ENCODE results near the gene LDLRAP1. TPM values are rescaled to one million over a fixed set of nuclear protein-coding genes. Genes with fewer than 3 reads are reported as not detected.
A peak's percentile ranks its signal among the peaks of the same experiment; 100 is the strongest.

LDLRAP1 gene
- total RNA-seq = 10 to 100 TPM; 25.6 to 34.7 TPM
- polyA plus RNA-seq = 10 to 100 TPM; 17.5 to 33.9 TPM
- long read RNA-seq, donor 1, transcript LDLRAP1-201 (9 exons, 2,940 nt) = major isoform, 54 of 206 reads
- long read RNA-seq, donor 1, partial matches to known transcripts = 112 of 206 reads
- long read RNA-seq, donor 1, other reads (novel, unspliced or antisense) = 37 of 206 reads
- long read RNA-seq, donor 2, transcript LDLRAP1-201 (9 exons, 2,940 nt) = major isoform, 11 of 39 reads
- long read RNA-seq, donor 2, partial matches to known transcripts = 20 of 39 reads
- long read RNA-seq, donor 2, other reads (novel, unspliced or antisense) = 8 of 39 reads

DNA sequence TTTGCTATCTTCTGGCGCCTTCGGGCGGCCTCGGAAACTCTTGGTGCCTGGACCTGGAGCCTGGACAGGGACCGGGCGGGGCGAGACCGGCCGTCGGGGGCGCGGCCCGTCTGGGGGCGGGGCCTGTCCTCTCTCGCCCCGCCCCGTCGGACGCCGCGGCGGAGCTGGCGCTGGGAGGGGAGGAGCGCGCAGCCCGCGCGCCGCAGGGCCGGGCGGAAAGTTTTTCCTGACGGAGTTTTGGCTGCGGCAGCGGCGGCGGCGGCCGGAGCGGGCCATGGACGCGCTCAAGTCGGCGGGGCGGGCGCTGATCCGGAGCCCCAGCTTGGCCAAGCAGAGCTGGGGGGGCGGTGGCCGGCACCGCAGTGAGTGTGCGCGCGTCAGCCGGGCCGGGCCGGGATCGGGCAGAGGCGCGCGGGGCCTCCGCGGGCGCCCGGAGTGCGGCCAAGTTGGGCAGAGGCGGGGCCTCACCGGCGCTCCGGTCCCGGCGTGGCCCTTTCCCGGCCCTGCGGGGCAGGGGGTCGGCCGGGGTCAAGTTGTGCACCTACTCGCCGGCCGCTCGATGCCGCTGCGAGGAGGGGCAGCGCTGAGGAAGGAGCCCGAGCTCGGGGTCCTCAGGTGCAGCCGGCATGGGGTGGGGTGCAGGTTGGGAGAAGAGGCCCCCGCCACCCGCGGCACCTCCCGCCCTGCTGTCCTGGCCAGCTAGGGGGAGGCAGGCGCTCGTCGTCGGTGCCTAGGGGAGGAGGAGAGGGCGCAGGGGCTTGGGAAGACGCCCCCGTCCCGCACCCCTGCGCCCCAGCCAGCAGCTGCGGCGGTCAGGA is at the start of gene LDLRAP1:
LDLRAP1 (plus strand) TSS at position 182 of the 818 bp plus-strand sequence; CDS start at position 275, 93 bp downstream.
- DNase-seq = peak; percentile 82 to 93
- intact Hi-C loops (cut with DNase I) = loop anchor here in 1 of 2 donors (10.0 kb wide), 1 partner anchor 59 kb away; no protein-coding TSS in a partner anchor
- 0 to 1% methylated on average over 74 to 99 of the region's 99 CpGs for WGBS, 2 donors

DNA sequence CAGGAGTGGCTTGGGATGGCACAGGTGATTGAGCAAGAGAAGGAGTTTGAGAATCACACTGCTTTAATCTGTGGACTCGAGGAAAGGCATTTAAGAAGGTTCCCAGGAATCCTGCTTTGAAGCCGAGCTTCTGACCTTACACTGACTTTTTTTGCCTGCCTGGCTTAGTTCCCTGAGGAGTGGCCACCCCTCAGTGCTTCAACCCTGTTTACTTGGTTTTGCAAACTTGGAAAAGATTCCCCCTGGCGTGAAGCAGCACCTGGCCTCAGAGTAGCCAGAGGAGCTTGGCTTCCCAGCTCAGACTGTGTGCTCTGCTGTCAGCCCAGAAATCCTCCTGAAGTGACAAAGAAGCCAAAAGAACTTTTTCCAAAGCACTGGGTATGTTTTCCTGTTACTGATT is 48.5 kb upstream of the LDLRAP1 start:
- DNase-seq = no peak
- Histone ChIP-seq H3K27me3 (ENCODE audit: control insufficient read depth in 1 of 2, insufficient read depth in 2 of 2, low read length in 1 of 2) (no peaks in the 10 kb centered on the region), H3K27ac (ENCODE audit: low read depth in 1 of 2, low read length in 2 of 2) (peak overlapping the region in 1 of 2 donors; percentile 22), H3K4me3 (ENCODE audit: low read length in 2 of 2) (no peak overlapping the region), H3K36me3 (ENCODE audit: control insufficient read depth in 1 of 2, insufficient read depth in 2 of 2, low read length in 1 of 2) (peaks cover 2 to 3% of the 10 kb centered on the region in 2 donors), H3K9me3 (ENCODE audit: control insufficient read depth, low read length) (no peaks in the 10 kb centered on the region), H3K4me1 (ENCODE audit: control insufficient read depth in 1 of 2, insufficient read depth in 2 of 2, low read length in 2 of 2) (no peaks in the 10 kb centered on the region)
- ATAC-seq (ENCODE audit: low FRiP score) = no peak
- intact Hi-C loops (cut with DNase I) = no loop called here
- 44 to 57% methylated on average over 3 of the region's 3 CpGs for WGBS, 2 donors

More for the DNA sequence above, at the start of gene LDLRAP1:
- H3K4me1 ChIP-seq (ENCODE audit: control insufficient read depth in 1 of 2, insufficient read depth in 2 of 2, low read length in 2 of 2) = no peaks in the 10 kb centered on the region
- no peaks in the 10 kb centered on the region for H3K36me3 ChIP-seq (ENCODE audit: control insufficient read depth in 1 of 2, insufficient read depth in 2 of 2, low read length in 1 of 2)
- H3K4me3 ChIP-seq (ENCODE audit: low read length in 2 of 2) = peak within 1 kb of the TSS; percentile 58 to 93
- ATAC-seq (ENCODE audit: low FRiP score) = peak; percentile 95
- H3K27me3 ChIP-seq (ENCODE audit: control insufficient read depth in 1 of 2, insufficient read depth in 2 of 2, low read length in 1 of 2) = no peaks in the 10 kb centered on the region
- H3K9me3 ChIP-seq (ENCODE audit: control insufficient read depth, low read length) = no peaks in the 10 kb centered on the region
- peak within 1 kb of the TSS; percentile 19 to 90 for H3K27ac ChIP-seq (ENCODE audit: low read depth in 1 of 2, low read length in 2 of 2)

DNA sequence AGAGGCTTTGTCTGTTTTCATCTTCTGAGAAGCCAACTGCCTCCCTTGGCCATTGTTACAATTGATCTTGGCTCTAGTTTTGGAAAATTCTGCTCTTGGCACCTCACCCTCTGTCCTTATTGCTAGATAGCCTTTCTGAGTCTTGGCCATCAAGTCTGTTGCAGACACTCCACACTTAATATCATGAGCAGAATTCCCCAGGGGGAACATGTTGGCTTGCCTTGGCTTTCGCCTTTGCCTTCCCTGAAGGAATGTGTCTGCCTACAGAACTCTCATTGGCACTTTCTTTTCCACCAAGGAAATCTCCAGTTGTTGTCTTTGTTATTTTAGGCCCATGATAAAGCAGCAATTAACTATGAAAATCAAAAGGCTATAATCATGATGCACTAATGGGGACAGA is 42.7 kb upstream of the LDLRAP1 start:
- DNase-seq (peak in 1 of 2 donors; percentile 67), ATAC-seq (ENCODE audit: low FRiP score) (peak; percentile 75)
- H3K9me3 ChIP-seq (ENCODE audit: control insufficient read depth, low read length) = no peaks in the 10 kb centered on the region
- peaks cover 2 to 6% of the 10 kb centered on the region in 2 donors for H3K4me1 ChIP-seq (ENCODE audit: control insufficient read depth in 1 of 2, insufficient read depth in 2 of 2, low read length in 2 of 2)
- WGBS, 2 donors = 3 to 5% methylated on average over 1 of the region's 1 CpG
- H3K36me3 ChIP-seq (ENCODE audit: control insufficient read depth in 1 of 2, insufficient read depth in 2 of 2, low read length in 1 of 2) = peaks cover 0 to 3% of the 10 kb centered on the region in 2 donors
- peak overlapping the region in 1 of 2 donors; percentile 34 for H3K27ac ChIP-seq (ENCODE audit: low read depth in 1 of 2, low read length in 2 of 2)
- intact Hi-C loops (cut with DNase I) = no loop called here
- H3K27me3 ChIP-seq (ENCODE audit: control insufficient read depth in 1 of 2, insufficient read depth in 2 of 2, low read length in 1 of 2) = no peaks in the 10 kb centered on the region
- H3K4me3 ChIP-seq (ENCODE audit: low read length in 2 of 2) = no peak overlapping the region

GRCh38 chr1:25501235-25502058 is 42.0 kb upstream of the LDLRAP1 start:
- Histone ChIP-seq H3K4me1 (ENCODE audit: control insufficient read depth in 1 of 2, insufficient read depth in 2 of 2, low read length in 2 of 2) (peaks cover 2 to 6% of the 10 kb centered on the region in 2 donors), H3K27me3 (ENCODE audit: control insufficient read depth in 1 of 2, insufficient read depth in 2 of 2, low read length in 1 of 2) (no peaks in the 10 kb centered on the region), H3K4me3 (ENCODE audit: low read length in 2 of 2) (no peak overlapping the region), H3K9me3 (ENCODE audit: control insufficient read depth, low read length) (no peaks in the 10 kb centered on the region), H3K27ac (ENCODE audit: low read depth in 1 of 2, low read length in 2 of 2) (peak overlapping the region in 1 of 2 donors; percentile 58), H3K36me3 (ENCODE audit: control insufficient read depth in 1 of 2, insufficient read depth in 2 of 2, low read length in 1 of 2) (no peaks in the 10 kb centered on the region)
- intact Hi-C loops (cut with DNase I) = no loop called here
- 36 to 41% methylated on average over 7 of the region's 7 CpGs for WGBS, 2 donors
- no peak for DNase-seq
- no peak for ATAC-seq (ENCODE audit: low FRiP score)

DNA sequence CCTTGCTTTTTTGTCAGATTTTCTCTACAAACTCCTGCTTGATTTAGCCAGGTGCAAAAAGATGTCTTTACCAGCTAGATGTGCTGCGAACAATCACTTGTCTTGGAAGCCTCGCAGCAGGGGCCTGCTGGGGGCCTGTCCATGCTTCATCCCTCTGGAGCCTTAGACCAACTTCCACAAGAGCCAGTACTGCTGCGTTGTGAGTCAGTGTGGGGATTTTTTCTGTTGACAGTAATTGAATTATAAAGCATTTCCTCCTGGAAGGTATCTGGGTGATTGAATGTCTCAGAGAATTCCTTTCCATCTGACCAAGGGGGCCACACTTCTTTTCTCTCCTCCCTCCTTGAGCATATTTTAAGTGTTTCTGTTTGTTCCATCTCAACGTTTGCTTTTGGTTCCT is 40.4 kb upstream of the LDLRAP1 start:
- ATAC-seq (ENCODE audit: low FRiP score) = no peak
- H3K27ac ChIP-seq (ENCODE audit: low read depth in 1 of 2, low read length in 2 of 2) = peak overlapping the region in 1 of 2 donors; percentile 38
- peaks cover 2 to 6% of the 10 kb centered on the region in 2 donors for H3K4me1 ChIP-seq (ENCODE audit: control insufficient read depth in 1 of 2, insufficient read depth in 2 of 2, low read length in 2 of 2)

DNA sequence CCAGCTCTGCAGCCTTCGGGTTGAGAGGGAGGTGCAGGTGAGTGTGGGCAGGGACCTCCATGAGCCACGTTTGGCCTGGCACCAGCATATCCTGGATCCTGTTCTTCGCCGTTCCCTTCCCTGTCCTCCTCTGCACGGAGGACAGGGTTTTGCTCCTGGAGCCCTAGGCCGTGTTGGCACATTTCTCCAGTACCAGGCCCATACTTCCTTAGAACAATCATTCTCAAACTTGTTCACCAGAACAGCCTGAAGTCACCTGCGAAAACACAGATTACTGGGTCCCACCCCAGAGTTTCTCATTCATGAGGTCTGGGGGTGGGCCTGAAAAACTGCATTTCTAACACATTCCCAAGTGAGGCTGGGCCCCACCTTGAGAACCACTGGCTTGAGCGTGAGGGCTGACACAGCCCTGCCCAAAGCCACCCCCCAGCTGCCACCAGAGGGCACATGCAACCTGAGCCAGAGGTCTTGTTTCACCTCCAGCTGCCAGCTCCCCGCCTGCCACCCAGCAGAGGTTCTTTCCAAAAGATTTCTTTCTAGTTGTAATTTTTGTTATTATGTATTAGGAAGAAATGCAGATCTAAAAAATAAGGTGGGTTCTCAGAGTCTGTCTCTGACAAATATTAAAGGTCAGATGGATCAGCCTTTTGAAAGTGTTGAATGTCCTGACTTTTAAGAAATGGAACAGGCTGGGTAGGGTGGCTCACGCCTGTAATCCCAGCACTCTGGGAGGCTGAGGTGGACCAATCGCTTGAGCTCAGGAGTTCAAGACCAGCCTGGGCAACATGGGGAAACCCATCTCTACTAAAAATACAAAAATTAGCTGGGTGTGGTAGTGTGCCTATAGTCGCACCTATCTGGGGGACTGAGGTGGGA is 39.6 kb upstream of the LDLRAP1 start:
- ATAC-seq (ENCODE audit: low FRiP score) (peak; percentile 55), DNase-seq (peak; percentile 68 to 84)
- intact Hi-C loops (cut with DNase I) = no loop called here
- whole genome bisulfite sequencing, 2 donors = 50% methylated on average over 12 of the region's 12 CpGs
- peaks cover 2 to 6% of the 10 kb centered on the region in 2 donors for H3K4me1 ChIP-seq (ENCODE audit: control insufficient read depth in 1 of 2, insufficient read depth in 2 of 2, low read length in 2 of 2)
- no peaks in the 10 kb centered on the region for H3K27me3 ChIP-seq (ENCODE audit: control insufficient read depth in 1 of 2, insufficient read depth in 2 of 2, low read length in 1 of 2)
- no peaks in the 10 kb centered on the region for H3K36me3 ChIP-seq (ENCODE audit: control insufficient read depth in 1 of 2, insufficient read depth in 2 of 2, low read length in 1 of 2)
- H3K9me3 ChIP-seq (ENCODE audit: control insufficient read depth, low read length) = no peaks in the 10 kb centered on the region
- H3K27ac ChIP-seq (ENCODE audit: low read depth in 1 of 2, low read length in 2 of 2) = peak overlapping the region in 1 of 2 donors; percentile 32
- H3K4me3 ChIP-seq (ENCODE audit: low read length in 2 of 2) = no peak overlapping the region

More for the DNA sequence above, 40.4 kb upstream of the LDLRAP1 start:
- Histone ChIP-seq H3K27me3 (ENCODE audit: control insufficient read depth in 1 of 2, insufficient read depth in 2 of 2, low read length in 1 of 2) (no peaks in the 10 kb centered on the region), H3K36me3 (ENCODE audit: control insufficient read depth in 1 of 2, insufficient read depth in 2 of 2, low read length in 1 of 2) (no peaks in the 10 kb centered on the region), H3K4me3 (ENCODE audit: low read length in 2 of 2) (no peak overlapping the region), H3K9me3 (ENCODE audit: control insufficient read depth, low read length) (no peaks in the 10 kb centered on the region)
- no peak for DNase-seq
- 32 to 40% methylated on average over 4 of the region's 4 CpGs for WGBS, 2 donors
- intact Hi-C loops (cut with DNase I) = no loop called here

DNA sequence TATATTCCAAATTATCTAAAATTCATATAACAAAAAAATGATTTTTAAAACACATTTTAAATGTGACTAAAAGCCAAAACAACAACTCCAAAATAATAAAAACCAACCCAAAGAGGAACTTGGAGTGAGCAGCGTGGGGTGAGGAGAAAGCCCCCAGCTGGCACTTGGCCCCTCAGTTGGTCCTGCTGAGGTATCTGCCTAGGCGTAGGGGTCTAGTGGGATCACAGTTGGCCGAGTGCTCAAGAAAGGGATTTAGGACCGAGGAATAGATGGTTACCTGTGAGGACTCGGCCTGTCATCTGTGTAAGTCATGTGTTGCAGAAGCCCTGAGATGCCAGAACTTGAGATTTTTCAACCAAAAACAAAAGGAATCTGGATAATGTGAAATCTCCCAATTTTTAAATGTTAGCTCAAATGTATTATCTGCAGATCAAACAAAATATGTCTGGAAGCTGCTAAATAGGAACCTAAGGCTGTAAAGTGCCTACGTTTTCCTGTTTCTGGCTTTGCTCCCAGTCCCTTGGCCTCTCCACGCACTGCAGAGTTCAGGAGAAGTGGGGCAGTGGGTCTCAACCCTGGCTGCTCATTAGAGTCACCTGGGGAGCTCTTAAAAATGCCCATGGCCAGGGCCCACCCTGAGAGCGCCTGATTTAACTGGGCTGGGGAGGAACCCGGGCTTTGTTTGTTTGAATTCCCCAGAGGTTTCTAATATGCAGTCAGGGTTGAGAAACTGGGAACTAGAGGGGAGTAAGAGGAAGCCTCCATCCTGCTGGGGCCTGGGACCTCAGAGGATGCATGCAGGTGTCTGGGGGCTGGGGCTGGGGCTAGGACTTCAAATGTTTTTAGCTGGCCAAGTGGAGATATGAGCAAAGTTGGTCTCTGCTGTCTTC is 38.5 kb upstream of the LDLRAP1 start:
- DNase-seq (no peak), ATAC-seq (ENCODE audit: low FRiP score) (peak; percentile 48)
- H3K4me3 ChIP-seq (ENCODE audit: low read length in 2 of 2) = no peak overlapping the region
- no peaks in the 10 kb centered on the region for H3K9me3 ChIP-seq (ENCODE audit: control insufficient read depth, low read length)
- WGBS, 2 donors = 36 to 43% methylated on average over 9 of the region's 9 CpGs
- peaks cover 2 to 6% of the 10 kb centered on the region in 2 donors for H3K4me1 ChIP-seq (ENCODE audit: control insufficient read depth in 1 of 2, insufficient read depth in 2 of 2, low read length in 2 of 2)
- H3K27me3 ChIP-seq (ENCODE audit: control insufficient read depth in 1 of 2, insufficient read depth in 2 of 2, low read length in 1 of 2) = no peaks in the 10 kb centered on the region
- H3K36me3 ChIP-seq (ENCODE audit: control insufficient read depth in 1 of 2, insufficient read depth in 2 of 2, low read length in 1 of 2) = no peaks in the 10 kb centered on the region
- intact Hi-C loops (cut with DNase I) = no loop called here
- no peak overlapping the region for H3K27ac ChIP-seq (ENCODE audit: low read depth in 1 of 2, low read length in 2 of 2)

Measured in aorta (tissue), 5 donors.